Measurements from ENCODE around the gene RAE1.

The RAE1 gene, protein sequence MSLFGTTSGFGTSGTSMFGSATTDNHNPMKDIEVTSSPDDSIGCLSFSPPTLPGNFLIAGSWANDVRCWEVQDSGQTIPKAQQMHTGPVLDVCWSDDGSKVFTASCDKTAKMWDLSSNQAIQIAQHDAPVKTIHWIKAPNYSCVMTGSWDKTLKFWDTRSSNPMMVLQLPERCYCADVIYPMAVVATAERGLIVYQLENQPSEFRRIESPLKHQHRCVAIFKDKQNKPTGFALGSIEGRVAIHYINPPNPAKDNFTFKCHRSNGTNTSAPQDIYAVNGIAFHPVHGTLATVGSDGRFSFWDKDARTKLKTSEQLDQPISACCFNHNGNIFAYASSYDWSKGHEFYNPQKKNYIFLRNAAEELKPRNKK

DNA sequence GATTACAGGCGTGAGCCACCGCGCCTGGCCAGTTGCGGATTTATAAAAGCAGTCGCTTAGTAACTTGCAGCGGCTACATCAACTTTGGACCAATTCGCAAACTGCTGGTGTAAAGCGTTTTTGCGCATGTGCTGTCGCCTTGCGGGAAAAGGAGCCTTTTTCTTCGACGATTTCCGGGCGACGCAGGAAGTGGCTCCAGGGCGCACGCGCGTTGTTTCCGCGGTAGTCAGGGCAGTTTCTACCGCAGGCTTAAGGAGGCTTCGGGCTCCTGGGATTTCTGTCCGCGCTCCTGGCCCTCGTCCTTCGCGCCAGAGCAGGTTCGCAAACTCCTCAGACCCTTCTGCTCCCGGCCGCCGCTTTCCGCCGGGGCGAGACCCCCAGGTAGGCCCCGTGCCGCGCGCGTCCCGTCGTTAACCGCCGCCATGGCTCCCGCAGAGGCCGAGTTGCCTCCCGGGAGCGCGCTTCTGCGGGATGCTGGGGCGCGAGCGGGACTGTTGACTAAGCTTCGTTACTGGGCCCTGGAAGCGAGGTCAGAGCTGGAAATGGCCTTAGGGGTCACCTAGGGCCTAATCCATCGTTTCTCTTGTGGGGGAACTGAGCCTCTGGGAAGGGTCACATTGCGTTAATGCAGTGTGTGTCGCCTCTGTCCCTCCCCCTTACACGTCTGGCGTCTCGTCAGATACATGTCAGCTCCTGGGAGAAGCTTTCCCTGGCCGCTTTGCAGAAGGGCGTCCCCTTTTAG, at the start of gene RAE1:
Gene RAE1 (plus strand): TSS at position 214 of the 742 bp plus-strand sequence. CDS start 2,784 bp downstream, outside the sequence.
- DNase-seq (ENCODE audit: low read depth in 2 of 2), result peak; percentile 81 to 82

DNA sequence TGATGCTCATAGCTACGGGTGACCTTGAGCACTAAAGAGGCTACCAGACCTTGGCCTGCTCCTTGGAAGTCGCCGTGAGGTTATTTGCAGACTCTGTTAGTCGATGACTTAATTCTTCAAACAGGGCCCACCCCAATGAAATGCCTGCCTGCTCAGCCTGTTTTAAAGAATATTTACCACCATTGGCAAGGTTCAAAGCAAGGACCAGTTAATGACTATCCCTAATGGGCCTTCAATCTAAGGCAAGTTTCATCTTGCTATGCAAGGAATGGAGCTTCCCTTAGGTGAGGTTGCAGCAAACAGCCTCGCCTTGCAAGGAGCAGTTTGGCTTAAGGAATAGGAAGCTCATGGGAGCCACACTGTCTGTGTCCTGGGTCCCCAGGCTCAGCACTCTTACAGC, 44.3 kb upstream of the RAE1 start:
- no peak for DNase-seq (ENCODE audit: low read depth in 2 of 2)

DNA sequence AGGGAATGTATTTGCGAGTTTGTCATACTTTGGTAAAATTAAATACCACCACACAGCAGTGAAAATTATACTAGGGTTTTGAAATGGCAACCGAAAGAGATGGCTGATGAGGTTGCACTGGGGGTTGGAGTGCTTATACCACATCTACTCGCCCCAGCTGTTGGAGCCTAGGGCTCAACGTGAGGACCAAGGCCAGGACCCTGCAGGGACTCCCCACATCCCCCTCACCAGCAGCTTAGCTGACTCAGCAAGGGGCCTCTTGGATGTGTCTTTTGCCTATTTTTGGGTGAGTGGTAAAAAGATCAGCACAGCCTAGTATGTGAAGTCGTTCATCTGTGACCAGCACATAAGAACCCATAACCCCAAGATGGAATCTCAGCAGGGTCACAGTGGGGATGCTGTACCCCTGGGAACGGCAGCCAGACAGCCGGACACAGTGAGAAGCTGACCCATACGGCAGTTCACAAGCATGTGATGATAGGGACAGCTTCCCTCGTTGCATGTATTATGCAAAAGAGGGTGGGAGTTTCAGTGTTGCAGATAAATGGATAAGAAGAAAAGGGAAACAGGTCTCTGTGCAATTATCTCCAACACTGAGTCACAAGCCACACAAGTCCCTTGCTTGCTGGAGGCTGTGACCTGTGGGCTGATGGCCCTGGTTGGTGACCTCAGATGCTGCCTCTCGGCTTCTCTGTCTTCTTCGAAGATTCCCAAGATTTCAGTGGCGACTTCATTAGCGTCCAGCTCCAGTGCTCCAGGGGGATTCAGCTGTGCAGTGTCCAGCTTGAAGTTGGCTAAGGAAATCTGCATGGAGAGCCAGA, 42.4 kb upstream of the RAE1 start:
- DNase-seq (ENCODE audit: low read depth in 2 of 2), result no peak

DNA sequence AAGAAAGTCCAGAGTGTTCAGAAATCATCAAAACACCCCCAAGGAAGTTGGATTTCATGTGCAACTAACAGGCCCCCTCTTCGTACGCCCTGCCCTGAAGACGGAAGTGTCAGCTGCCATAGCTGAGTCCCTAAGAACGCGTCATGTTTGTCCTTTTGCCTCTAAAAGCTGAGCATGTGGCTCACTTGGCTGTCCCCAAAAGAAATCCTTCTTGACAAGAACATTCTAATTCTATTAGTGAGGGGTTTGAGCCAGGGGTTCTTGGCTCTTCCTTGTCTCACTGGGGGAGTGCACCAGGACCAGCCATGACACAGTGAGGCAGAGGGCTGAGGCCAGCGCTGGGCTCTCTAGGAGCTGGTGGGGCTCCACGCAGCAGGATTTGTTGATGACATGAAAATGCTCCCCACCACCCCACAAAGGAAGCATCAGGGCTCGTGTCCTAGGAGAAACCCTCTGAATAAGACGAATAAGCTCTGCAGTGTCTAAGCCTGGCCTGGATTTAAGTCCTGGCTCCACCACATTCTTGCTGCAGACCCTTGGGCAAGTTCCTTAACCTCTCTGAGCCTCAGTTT, 41.4 kb upstream of the RAE1 start:
- no peak for DNase-seq (ENCODE audit: low read depth in 2 of 2)

DNA sequence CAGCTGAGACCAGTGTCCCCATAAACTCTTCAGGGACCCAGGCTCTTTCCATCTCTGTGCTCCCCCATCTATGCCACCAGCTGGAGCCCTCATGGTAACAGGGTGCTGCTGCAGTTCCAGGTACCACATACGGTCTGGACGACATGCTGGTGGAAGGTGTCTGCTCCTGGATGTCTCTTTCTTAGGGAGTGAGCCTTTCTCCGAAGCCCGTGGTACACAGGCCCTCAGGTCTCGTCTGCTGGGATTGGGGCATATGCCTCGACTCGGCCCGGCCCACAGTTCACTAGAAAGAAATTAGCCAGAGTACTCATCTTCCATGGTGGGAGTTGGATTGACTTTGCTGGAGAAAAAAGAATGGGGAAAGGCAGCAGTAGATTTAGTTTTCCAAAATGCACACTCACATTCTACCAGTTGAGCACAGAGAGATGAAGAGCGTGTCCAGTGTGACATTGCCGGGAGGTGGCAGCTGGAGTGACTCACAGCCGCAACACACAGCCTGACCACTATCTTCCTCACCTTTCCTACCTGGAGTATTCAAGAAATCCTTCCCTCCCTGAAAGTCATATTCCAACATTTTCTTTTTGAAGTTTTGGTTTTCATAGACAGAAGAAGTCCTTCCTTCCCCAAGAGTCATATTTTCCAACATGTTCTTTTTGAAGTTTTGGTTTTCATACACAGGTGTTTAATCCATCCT, 40.1 kb upstream of the RAE1 start:
- DNase-seq (ENCODE audit: low read depth in 2 of 2), result no peak

DNA sequence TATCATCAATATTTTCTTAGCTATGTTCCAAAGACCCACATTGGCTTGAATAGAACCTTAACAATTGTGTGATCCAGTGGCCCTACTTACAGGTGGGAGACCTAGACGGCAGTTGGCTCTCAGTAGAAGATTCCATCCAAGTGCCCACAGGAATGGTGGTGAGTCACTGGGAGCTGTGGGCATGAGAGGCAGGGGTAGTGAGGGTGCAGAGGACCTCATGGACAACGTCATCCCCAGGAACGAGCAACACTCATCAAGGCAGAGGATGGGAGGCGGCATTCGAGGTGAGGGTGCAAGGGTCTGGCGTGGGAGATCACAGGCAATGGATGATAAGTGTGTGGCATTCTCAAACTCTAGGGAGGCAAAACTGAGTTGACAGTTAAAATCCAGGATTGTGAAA, 38.9 kb upstream of the RAE1 start:
- no peak for DNase-seq (ENCODE audit: low read depth in 2 of 2)

DNA sequence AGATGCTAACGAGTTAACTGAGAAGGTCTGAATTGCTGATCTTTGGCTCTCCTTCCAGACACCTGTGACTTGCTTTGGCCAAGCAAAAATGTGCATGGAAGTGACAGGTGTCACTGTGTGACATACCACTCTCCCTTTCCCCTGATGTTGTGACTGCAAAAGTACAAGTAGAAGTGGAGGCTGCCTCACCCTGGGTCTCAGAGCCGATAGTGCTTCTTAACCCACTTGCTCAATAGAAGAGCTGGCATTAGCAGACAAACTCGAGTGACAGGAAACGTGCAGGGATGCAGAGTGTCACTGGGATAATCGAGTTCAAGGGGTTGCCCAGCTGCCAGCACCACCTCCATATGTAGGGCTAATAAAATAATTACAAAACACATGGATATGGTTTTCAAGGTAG, 37.8 kb upstream of the RAE1 start:
- DNase-seq (ENCODE audit: low read depth in 2 of 2), result no peak

DNA sequence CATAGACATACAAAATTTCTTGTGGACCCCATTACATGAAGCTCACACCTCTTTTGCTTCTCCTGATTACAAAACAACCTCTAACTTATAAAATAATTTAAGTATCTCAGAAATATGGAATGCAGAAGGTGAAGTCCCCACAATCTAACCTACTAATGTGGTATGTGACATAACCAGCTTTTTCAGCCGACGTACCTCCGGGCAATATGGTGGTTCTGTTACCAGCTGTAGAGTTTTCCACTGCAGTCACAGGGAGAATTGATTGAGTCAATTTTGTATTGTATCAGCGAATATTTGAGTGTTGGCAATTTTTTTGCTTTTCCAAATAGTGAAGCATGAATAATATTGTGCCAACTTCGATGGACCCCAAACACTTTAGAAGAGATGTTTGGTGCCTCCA, 37.1 kb upstream of the RAE1 start:
- no peak for DNase-seq (ENCODE audit: low read depth in 2 of 2)

DNA sequence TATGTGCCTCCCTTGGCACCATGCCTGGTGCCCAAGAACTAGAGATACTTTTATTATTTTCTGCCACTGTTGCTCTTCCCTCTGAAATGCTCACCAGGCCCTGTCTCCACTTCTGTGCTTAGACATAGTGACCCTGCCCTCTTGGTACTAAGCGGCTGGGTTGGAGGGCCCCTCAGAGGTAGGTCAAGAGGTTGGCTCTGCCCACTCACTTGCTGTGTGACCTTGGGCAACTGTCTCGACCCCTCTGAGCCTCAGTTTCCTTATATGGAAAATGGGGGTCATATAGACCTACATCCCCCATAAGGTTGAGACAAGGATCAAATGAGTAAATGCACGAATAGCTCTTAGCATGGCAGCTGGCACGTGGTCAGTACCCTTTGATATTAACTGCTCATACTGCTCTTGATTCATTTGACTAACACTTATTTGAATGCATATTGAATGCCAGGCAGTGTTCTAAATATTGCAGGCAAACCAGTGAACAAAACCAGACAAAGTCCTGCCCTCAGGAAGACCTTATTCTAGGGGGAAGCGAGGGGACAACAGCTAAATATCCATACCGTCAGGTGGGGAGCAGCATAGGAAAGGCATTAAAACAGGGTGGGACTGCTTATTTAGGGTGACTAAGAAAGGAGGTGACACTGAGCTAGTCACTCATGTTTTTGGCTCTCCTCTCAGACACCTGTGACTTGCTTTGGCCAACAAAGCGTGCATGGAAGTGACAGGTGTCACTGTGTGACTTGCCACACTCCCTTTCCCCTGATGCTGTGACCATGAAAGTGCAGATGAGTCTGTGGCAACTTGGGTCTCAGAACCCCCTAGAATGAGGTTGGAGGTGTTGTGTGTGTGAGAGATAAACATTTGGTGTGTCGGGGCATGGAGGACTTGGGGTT, 35.7 kb upstream of the RAE1 start:
- DNase-seq (ENCODE audit: low read depth in 2 of 2), result no peak

DNA sequence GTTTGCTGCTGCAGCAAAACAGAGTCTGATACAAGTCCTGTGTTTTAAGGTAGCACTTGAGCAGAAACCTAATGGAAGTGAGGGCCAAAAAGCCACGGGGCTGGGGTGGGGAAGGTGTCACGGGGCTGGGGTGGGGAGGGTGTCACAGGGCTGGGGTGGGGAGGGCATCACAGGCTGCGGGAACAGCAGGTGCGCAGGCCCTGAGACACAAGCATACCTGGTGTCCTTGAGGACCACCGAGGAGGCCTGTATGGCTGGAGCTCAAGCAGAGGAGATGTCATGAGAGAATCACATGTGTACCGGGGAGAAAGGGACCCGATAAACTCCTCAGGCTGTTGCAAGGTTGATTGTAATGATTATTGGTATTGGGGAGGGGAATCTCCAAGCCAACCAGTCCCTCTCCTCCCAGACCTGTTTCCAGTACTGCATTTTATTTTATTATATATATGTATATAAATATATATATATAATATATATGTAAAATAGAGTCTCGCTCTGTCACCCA, 35.0 kb upstream of the RAE1 start:
- no peak for DNase-seq (ENCODE audit: low read depth in 2 of 2)

DNA sequence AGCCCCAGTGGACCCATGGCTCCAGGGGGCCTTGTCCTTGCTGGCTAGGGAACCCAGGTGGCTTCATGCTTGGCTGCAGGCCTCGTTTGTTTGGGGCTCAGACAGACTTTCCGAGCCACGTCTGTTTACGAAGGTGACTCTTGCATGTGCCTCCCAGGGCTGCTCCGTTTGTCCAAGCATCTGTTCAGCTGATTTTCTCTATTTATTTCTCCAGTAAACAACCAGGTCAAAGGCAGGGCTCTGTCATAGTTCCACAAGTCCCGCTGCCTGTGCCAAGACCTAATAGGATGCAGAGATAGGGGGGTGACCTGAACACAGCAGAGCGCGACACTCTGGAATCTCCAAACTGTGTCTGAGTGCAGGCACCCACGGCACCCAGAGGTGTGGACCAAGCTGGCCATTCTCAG, 34.3 kb upstream of the RAE1 start:
- no peak for DNase-seq (ENCODE audit: low read depth in 2 of 2)

DNA sequence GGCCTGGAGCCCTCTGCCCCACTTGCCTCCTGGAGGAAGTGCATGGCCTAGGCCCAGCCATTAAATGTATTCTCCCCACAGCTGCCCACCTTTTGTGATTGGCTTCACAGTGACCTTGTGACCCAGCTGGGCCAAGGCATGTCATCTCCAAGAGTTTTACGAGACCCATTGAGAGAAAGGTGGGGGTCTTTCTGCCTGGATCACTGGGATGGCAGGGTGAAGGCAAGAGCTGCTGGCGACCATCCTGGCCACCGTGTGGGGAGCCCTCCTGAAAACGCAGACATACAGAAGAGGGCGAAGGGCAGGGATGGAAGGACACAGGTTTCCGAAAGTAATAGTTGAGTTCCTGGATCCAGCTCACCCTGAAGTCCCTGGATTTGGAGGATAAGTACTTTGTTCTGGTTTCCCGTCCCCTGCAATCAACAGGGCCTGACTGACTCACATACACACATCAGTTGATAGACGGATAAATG, 33.7 kb upstream of the RAE1 start:
- DNase-seq (ENCODE audit: low read depth in 2 of 2), result no peak

DNA sequence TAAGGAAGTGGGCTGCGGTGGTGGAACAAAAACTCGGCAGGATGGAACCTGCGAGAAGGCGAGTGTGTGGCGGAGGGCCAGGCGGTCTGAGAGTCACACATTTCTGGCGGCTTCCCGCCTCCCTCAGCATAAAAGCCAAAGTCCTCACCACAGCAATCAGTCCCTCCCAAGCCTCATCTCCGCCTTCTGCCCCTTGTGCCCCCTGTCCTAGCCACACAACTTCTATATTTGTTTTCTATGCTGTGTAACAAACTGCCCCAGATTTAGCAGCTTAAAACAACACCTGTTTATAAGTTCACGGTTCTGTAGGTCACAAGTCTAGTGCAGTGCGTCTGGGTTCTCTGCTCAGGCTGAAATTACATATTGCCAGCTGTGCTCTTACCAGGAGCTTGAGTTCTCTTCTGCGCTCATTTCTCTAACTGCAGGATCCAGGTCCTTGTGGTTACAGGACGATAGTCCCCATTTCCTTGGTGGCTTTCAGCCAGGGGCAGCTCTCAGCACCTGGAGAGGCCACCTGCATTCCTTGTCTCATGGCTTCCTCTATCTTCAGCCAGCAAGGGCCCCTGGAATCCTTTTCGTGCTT, 33.2 kb upstream of the RAE1 start:
- no peak for DNase-seq (ENCODE audit: low read depth in 2 of 2)

DNA sequence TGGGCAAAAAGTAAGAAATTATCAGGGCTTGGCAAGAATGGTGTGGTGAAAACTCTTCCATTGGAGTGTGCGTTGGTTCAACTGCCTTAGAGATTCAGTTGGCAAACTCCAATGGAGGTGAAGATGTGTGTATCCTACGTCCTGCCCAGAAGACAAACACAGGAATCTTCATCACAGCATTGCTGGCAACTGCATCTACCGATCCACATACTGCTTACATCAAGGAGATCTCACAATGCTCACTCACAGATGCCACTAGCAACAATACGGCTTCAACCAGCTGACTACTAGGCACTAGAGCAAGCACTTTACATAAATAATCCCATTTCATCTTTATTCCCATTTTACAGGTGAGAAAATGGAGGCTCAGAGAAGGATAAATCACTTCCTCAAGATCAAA, 31.5 kb upstream of the RAE1 start:
- no peak for DNase-seq (ENCODE audit: low read depth in 2 of 2)

DNA sequence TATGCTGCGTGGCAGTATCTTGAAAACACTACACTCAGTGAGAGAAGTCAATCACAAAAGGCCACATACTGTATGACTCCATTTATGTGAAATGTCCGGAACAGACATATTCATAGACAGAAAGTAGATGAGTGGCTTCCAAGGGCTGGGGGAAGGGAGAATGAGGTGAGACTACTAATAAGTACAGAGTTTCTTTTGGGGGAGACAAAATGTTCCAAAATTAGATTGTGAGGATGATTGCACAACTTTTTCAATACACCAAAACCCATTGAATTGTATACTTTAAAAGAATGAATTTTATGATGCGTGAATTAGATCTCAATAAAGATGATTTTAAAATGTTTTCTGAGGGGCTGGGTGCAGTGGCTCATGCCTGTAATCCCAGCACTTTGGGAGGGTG, 30.7 kb upstream of the RAE1 start:
- DNase-seq (ENCODE audit: low read depth in 2 of 2), result no peak

DNA sequence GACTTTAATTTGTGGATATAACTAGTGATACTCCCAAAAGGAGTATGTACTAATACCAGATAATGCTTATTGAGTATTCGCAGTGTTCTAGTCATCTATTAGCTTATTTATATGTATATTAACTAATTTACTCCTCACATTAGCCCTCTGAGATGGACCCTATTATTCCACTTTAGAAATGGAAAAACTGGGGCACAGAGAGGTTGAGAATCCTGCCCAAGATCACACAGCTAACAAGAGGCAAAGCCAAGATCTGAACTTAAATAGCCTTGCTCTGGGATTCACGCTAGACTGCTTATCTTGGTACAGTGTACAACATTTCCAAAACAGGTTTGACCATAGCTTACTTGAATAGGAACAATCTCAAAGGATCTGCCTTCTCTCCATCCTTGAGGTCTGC, 29.9 kb upstream of the RAE1 start:
- no peak for DNase-seq (ENCODE audit: low read depth in 2 of 2)

DNA sequence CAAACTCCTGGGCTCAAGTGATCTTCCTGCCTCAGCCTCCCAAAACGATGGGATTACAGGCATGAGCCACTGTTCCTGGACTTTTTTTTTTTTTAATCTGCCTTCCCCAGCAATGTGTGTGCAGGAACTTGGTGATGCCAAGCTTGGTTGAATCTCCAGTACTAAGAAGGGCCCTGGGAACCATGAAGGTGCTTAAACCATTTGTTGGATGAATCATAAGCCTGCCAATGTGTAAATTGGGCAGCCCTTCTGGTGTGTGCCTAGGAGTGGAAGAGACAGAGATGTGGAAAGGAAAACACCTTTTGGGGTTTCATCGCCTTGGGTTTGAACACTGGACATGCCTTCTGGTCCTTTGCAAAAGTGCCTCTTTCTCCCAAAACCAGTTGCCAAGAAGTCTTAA, 28.6 kb upstream of the RAE1 start:
- DNase-seq (ENCODE audit: low read depth in 2 of 2), result no peak

DNA sequence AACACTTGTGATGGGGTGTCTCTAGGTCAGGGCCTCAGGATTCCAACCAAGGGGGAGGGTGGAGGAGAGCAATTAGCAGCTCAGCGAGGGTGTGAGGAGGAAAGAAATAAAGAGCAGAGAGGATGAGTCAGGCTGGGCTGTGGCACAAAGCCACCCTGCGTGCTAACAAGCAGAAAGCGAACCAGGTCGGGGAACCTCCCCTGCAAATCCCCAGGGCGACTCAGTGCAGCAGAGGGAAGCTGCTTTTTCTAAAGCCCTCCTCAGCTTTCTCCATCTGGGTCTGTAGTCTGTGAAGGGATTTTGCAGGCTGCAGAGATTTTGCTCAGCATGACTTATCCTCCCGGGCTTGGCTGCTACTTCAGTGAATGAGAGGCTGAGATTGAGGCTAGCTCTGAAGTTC, 28.0 kb upstream of the RAE1 start:
- DNase-seq (ENCODE audit: low read depth in 2 of 2), result no peak

DNA sequence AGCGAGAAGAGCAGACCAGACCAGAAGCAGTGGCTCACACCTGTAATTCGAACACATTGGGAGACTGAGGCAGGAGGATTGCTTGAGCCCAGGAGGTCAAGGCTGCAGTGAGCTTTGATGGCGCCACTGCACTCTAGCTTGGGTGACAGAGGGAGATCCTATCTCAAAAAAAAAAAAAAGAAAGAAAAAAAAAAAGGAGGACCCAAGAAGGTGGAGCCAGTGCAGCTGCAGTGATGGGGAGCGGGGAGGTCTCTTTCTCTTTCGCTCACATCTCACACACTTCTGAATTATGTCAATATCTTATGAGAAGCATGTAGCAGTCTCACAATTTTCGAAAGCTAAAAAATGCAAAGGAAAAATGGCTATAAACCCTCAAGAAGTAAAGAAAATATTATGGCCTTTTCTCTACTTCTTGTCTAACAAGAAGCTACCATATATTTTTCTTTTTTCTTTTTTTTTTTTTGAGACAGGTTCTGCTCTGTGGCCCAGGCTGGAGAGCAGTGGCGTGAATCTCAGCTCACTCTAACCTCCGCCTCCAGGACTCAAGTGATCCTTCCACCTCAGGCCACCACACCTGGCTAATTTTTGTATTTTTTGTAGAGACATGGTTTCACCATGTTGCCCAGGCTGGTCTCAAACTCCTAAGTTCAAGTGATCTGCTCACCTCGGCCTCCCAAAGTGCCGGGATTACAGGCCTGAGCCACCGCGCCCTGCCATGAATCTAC, 25.3 kb upstream of the RAE1 start:
- no peak for DNase-seq (ENCODE audit: low read depth in 2 of 2)

Measured in stimulated activated CD4-positive, alpha-beta T cell treated with anti-CD3 and anti-CD28 coated beads, Interleukin-1b, Interleukin-23, amount 100 ng/mL, for 4 hours (primary cell).